ENCODE results near the gene DIDO1. TPM values are rescaled to one million over a fixed set of nuclear protein-coding genes. Genes with fewer than 3 reads are reported as not detected.

Gene DIDO1
- total and polyA plus RNA-seq, 2 of the 13 experiments (the other 11 are each of a cell fraction or from before 2014, with no cell fraction given) = 75.0 to 75.1 TPM

DNA sequence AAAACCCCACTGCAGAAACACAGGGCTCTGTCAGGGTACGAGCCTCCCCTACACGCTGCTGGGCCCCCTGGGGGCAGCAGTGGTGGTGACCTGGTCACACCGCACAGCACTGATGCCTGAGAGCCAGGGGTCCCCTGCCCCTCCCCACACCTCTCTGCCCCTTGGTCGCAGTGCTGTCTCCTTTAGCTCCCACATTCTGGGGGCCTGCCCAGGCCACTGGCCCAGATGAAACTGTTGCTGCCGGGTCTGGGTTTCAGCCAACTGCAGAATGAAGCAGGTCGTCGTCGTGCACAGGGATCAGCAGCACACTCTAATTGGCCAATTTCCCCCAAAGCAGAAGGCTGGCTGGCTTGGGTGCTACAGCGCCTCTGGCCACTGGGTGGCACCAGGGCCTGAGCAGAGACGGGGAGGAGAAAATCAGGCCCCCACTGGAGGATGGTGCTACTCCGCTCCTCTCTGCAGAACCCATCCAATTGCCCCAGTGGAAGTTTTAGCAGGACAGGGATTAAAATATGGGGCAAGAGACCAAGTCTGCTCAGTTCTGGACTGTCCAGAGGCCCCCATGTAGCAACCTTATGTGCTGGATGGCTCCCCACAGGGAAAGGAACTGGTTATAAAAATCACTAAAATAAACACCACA is 26.1 kb downstream of the DIDO1 start (continued):
- TF ChIP-seq REXO4 (CRISPR knock-in tag; IDR thresholded peaks at IDR 0.05; ENCODE audit: borderline replicate concordance) (peak; percentile 47; the same call in 1 of the 2 replicates), MAZ (IDR thresholded peaks at IDR 0.05; ENCODE audit: borderline replicate concordance, low read depth, low read length) (peak; percentile 95), MAZ (CRISPR knock-in tag; IDR thresholded peaks at IDR 0.05; ENCODE audit: low read depth) (peak; percentile 95), KAT2B (IDR thresholded peaks at IDR 0.05; ENCODE audit: borderline replicate concordance, low read depth, low read length) (no peak), ZNF652 (CRISPR knock-in tag; IDR thresholded peaks at IDR 0.05; ENCODE audit: borderline replicate concordance, low read depth) (no peak; the same call in 1 of the 2 replicates), GPN1 (CRISPR knock-in tag; IDR thresholded peaks at IDR 0.05; ENCODE audit: borderline replicate concordance) (no peak), ZNF746 (CRISPR knock-in tag; IDR thresholded peaks at IDR 0.05) (peak; percentile 79; the same call in 1 of the 2 replicates), ELF1 (CRISPR knock-in tag; IDR thresholded peaks at IDR 0.05) (peak; percentile 23; the same call in 1 of the 2 replicates), RARA (CRISPR knock-in tag; IDR thresholded peaks at IDR 0.05) (peak; percentile 45), DNMT1 (CRISPR knock-in tag; IDR thresholded peaks at IDR 0.05) (no peak), NCOR1 (IDR thresholded peaks at IDR 0.05; ENCODE audit: borderline replicate concordance, low read length) (peak; percentile 43; the same call in 1 of the 2 replicates), NR1H2 (CRISPR knock-in tag; IDR thresholded peaks at IDR 0.05; ENCODE audit: borderline replicate concordance, low read depth) (no peak), PHF5A (CRISPR knock-in tag; IDR thresholded peaks at IDR 0.05; ENCODE audit: low read depth, unreplicated experiment) (peak; percentile 97), IKZF4 (CRISPR knock-in tag; IDR thresholded peaks at IDR 0.05; ENCODE audit: borderline replicate concordance, low read depth, not compliant biosample characterization) (peak; percentile 76)
- TF ChIP-seq, protein P1, sequence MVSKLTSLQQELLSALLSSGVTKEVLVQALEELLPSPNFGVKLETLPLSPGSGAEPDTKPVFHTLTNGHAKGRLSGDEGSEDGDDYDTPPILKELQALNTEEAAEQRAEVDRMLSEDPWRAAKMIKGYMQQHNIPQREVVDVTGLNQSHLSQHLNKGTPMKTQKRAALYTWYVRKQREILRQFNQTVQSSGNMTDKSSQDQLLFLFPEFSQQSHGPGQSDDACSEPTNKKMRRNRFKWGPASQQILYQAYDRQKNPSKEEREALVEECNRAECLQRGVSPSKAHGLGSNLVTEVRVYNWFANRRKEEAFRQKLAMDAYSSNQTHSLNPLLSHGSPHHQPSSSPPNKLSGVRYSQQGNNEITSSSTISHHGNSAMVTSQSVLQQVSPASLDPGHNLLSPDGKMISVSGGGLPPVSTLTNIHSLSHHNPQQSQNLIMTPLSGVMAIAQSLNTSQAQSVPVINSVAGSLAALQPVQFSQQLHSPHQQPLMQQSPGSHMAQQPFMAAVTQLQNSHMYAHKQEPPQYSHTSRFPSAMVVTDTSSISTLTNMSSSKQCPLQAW (CRISPR knock-in tag; IDR thresholded peaks at IDR 0.05) = peak; percentile 86; the same call in 1 of the 2 replicates
- TF ChIP-seq, protein P2, sequence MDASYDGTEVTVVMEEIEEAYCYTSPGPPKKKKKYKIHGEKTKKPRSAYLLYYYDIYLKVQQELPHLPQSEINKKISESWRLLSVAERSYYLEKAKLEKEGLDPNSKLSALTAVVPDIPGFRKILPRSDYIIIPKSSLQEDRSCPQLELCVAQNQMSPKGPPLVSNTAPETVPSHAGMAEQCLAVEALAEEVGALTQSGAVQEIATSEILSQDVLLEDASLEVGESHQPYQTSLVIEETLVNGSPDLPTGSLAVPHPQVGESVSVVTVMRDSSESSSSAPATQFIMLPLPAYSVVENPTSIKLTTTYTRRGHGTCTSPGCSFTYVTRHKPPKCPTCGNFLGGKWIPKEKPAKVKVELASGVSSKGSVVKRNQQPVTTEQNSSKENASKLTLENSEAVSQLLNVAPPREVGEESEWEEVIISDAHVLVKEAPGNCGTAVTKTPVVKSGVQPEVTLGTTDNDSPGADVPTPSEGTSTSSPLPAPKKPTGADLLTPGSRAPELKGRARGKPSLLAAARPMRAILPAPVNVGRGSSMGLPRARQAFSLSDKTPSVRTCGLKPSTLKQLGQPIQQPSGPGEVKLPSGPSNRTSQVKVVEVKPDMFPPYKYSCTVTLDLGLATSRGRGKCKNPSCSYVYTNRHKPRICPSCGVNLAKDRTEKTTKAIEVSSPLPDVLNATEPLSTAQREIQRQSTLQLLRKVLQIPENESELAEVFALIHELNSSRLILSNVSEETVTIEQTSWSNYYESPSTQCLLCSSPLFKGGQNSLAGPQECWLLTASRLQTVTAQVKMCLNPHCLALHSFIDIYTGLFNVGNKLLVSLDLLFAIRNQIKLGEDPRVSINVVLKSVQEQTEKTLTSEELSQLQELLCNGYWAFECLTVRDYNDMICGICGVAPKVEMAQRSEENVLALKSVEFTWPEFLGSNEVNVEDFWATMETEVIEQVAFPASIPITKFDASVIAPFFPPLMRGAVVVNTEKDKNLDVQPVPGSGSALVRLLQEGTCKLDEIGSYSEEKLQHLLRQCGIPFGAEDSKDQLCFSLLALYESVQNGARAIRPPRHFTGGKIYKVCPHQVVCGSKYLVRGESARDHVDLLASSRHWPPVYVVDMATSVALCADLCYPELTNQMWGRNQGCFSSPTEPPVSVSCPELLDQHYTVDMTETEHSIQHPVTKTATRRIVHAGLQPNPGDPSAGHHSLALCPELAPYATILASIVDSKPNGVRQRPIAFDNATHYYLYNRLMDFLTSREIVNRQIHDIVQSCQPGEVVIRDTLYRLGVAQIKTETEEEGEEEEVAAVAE (CRISPR knock-in tag; IDR thresholded peaks at IDR 0.05; ENCODE audit: borderline replicate concordance) = peak; percentile 89
- TF ChIP-seq, protein P3, sequence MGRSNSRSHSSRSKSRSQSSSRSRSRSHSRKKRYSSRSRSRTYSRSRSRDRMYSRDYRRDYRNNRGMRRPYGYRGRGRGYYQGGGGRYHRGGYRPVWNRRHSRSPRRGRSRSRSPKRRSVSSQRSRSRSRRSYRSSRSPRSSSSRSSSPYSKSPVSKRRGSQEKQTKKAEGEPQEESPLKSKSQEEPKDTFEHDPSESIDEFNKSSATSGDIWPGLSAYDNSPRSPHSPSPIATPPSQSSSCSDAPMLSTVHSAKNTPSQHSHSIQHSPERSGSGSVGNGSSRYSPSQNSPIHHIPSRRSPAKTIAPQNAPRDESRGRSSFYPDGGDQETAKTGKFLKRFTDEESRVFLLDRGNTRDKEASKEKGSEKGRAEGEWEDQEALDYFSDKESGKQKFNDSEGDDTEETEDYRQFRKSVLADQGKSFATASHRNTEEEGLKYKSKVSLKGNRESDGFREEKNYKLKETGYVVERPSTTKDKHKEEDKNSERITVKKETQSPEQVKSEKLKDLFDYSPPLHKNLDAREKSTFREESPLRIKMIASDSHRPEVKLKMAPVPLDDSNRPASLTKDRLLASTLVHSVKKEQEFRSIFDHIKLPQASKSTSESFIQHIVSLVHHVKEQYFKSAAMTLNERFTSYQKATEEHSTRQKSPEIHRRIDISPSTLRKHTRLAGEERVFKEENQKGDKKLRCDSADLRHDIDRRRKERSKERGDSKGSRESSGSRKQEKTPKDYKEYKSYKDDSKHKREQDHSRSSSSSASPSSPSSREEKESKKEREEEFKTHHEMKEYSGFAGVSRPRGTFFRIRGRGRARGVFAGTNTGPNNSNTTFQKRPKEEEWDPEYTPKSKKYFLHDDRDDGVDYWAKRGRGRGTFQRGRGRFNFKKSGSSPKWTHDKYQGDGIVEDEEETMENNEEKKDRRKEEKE (IDR thresholded peaks at IDR 0.05) = no peak

All from HepG2 (cell line).